PFSK-1 (cell line): ENCODE results near the gene ZNF8.
A peak's percentile ranks its signal among the peaks of the same experiment; 100 is the strongest.

Experiments
- FOXP2 ChIP-seq: optimal IDR thresholded peaks from 2 replicates; pipeline ENCODE3; 2011; ENCODE audit warnings: borderline replicate concordance, control low read depth, inconsistent platforms; ENCODE audit not compliant: insufficient read depth; ENCODE audit errors: extremely low read length, extremely low read depth
- POLR2AphosphoS5 ChIP-seq: IDR thresholded peaks from 2 replicates; pipeline ENCODE4 v1.6.1; 2012; ENCODE audit warnings: low read depth, mild to moderate bottlenecking, control low read depth, low read length, moderate library complexity
- SIN3A ChIP-seq: IDR thresholded peaks from 2 replicates; pipeline ENCODE4 v1.6.1; 2012; ENCODE audit warnings: mild to moderate bottlenecking, low read length, moderate library complexity, borderline replicate concordance; ENCODE audit not compliant: insufficient read depth
- TAF1 ChIP-seq: IDR thresholded peaks from 2 replicates; pipeline ENCODE4 v1.6.1; 2012; ENCODE audit warnings: low read length, control low read depth, borderline replicate concordance; ENCODE audit not compliant: insufficient read depth
- TF ChIP-seq, protein P1 (sequence below), 2 experiments: IDR thresholded peaks; 2 replicates each; pipeline versions ENCODE4 v1.6.1 to v1.8.0; 2011 to 2012; ENCODE audit warnings: low read depth in 2 of 2, low read length in 2 of 2, control low read depth in 1 of 2, inconsistent platforms in 1 of 2, mild to moderate bottlenecking in 1 of 2, moderate library complexity in 1 of 2; ENCODE audit not compliant: insufficient read depth in 1 of 2

The ZNF8 gene

DNA sequence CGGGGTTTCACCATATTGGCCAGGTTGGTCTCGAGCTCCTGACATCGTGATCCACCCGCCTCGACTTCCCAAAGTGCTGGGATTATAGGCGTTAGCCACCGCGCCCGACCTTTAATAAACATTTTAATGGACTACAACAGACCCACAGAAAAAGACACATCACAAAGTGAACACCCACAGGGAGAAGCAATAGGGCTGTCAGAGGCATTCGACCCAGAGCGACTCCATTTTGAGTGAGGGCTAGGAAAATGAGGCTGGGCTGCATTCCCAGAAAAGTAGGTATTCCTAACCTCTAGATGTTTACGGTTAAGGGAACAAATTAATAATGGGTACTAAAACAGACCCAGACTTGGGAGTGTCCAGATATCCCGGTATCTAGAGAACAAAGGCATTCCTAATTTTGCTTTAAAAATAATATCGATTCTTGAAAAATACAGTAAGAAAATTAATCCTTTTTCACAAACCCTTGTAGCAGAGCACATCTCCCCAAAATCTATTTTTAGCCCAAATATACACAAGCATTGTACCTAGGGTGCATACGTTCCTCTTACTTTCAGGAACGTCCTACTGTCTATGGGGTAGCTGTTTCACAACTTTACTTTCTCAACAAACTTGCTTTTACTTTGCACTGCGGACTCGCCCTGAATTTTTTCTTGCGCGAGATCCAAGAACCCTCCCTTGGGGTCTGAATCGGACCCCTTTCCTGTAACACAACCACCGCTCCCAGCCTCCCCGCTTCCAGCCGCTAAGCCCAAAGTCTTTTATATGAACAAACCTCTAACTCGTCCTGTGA, 811 bp upstream of the ZNF8 start:
- TF ChIP-seq TAF1 (no peak), SIN3A (no peak), POLR2AphosphoS5 (no peak), FOXP2 (no peak)
- TF ChIP-seq, protein P1, sequence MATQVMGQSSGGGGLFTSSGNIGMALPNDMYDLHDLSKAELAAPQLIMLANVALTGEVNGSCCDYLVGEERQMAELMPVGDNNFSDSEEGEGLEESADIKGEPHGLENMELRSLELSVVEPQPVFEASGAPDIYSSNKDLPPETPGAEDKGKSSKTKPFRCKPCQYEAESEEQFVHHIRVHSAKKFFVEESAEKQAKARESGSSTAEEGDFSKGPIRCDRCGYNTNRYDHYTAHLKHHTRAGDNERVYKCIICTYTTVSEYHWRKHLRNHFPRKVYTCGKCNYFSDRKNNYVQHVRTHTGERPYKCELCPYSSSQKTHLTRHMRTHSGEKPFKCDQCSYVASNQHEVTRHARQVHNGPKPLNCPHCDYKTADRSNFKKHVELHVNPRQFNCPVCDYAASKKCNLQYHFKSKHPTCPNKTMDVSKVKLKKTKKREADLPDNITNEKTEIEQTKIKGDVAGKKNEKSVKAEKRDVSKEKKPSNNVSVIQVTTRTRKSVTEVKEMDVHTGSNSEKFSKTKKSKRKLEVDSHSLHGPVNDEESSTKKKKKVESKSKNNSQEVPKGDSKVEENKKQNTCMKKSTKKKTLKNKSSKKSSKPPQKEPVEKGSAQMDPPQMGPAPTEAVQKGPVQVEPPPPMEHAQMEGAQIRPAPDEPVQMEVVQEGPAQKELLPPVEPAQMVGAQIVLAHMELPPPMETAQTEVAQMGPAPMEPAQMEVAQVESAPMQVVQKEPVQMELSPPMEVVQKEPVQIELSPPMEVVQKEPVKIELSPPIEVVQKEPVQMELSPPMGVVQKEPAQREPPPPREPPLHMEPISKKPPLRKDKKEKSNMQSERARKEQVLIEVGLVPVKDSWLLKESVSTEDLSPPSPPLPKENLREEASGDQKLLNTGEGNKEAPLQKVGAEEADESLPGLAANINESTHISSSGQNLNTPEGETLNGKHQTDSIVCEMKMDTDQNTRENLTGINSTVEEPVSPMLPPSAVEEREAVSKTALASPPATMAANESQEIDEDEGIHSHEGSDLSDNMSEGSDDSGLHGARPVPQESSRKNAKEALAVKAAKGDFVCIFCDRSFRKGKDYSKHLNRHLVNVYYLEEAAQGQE (IDR thresholded peaks at IDR 0.05; ENCODE audit: insufficient read depth in 1 of 2, low read depth in 2 of 2, low read length in 2 of 2), result no peak

DNA sequence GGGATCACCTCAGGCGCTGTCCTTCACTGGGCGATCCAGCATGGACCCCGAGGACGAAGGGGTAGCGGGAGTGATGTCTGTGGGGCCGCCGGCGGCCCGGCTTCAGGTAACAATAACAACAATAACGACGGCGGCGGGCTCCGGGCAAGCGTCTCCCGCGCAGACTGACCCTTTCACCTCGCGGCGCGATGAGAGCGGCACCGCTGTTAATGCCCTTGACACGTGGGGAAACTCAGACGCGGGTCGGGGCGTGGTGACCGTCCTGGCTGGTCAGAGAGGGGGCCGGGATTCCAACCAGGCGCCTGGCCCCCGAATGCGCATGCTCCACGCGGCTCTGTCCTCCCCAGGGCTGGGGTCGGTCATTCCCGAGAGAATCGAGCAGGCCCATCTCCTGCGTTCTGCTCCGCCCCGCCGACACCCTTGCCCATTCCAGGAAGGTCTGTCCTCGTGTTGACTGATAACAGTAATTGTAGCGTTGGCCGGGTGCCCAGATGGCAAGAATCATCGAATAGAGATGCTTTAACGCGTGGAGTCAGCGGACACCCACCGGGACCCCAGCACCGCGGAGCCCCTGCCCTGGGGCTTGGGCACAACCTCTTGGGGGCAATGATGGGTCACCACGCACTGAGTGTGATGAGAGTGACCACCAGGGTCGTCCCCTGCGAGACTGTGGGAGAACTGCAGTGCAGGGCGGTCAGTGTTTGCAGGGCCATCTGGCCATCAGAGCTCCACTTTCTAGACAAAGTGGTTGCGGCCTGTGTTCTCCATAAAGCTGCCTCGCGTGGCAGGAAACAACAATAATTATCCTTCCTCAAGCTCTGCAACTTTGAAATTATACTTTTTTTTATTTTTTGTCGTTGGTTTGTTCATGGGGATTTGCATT, 528 bp downstream of the ZNF8 start:
- TF ChIP-seq SIN3A (peak; percentile 40; the same call in 1 of the 2 replicates), TAF1 (no peak), POLR2AphosphoS5 (no peak)

DNA sequence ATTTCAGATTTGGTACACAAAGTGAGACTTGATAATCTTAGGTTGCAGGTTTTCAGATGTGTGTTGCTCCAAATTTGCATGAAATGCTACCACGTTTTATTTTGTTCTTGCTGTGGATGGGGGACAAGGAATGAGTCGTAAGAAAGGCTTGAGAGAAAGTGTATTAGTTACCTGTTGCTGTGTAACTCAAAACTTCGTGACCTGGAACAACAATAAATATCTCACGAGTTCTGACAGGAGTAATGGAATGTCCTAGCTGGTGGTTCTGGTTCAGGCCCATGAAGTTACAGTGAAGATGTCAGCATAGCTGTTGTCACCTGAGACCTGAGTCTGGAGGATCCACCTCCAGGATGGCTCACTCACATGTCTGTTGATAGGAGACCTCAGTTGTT, 1.2 kb downstream of the ZNF8 start:
- TF ChIP-seq TAF1 (no peak), POLR2AphosphoS5 (no peak), FOXP2 (no peak), SIN3A (no peak)
- TF ChIP-seq, protein P1 (IDR thresholded peaks at IDR 0.05; ENCODE audit: insufficient read depth in 1 of 2, low read depth in 2 of 2, low read length in 2 of 2), result no peak

DNA sequence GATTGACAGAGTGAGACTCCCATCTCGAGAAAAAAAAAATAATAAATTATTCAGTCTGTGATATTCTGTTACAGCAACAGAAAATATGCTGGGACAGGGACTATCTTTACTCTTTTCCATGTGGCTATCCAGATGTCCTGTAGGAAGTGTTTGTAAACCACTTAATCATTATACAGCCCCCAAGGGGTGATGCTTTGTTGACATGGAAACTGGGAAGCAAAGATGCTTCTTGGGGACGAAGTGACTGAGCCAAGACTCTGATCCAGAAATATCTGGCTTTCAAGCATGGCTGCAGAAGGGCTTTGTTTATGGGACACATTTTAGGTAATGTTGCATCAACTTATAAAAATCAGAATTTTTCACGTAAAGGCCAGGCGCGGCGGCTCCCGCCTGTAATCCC, 5.4 kb downstream of the ZNF8 start:
- TF ChIP-seq SIN3A (no peak), POLR2AphosphoS5 (no peak), TAF1 (no peak), FOXP2 (no peak)
- TF ChIP-seq, protein P1 (IDR thresholded peaks at IDR 0.05; ENCODE audit: insufficient read depth in 1 of 2, low read depth in 2 of 2, low read length in 2 of 2), result no peak

DNA sequence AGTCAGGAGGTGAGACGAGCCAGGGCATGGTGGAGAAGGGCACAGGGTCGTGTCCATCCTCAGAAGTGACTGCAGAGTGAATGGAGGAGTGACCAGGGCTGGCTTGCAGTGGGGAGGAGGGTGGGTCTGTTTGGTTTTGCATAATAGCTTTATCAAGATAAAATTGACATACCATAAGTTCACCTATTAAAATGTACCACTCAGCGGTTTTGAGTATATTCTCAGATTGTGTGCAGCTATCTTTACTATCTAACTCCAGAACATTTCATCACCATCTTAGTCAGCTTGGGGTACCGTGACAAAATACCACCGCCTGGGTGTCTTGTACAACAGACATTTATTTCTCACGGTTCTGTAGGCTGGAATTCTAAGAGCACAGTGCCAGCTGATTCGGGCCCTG, 13.2 kb downstream of the ZNF8 start:
- TF ChIP-seq FOXP2 (no peak), POLR2AphosphoS5 (no peak)
- TF ChIP-seq, protein P1 (IDR thresholded peaks at IDR 0.05; ENCODE audit: insufficient read depth in 1 of 2, low read depth in 2 of 2, low read length in 2 of 2), result no peak
